GM21423 (cell line): Measurements from ENCODE around the gene CTTN.
"Not testable (repeated sequence)": the region's sequence is repeated elsewhere in the genome, so short reads cannot be mapped to it uniquely, and the experiment has no call there.

Experiments used
- ATAC-seq: cut with Tn5 transposase; IDR thresholded peaks from one replicate; pipeline ENCODE4 v1.9.1; 2021; ENCODE audit warnings: mild to moderate bottlenecking, moderate library complexity; ENCODE audit not compliant: unreplicated experiment

CTTN gene

GRCh38 chr11:70407814-70408213 is 9.5 kb downstream of the CTTN start:
- no peak for ATAC-seq

- ATAC-seq, result not testable (repeated sequence)
Measured at GRCh38 chr11:70408326-70408725, 10.0 kb downstream of the CTTN start.

GRCh38 chr11:70409437-70409836 is 11.1 kb downstream of the CTTN start:
- ATAC-seq, result no peak

GRCh38 chr11:70409871-70410270 is 11.5 kb downstream of the CTTN start:
- ATAC-seq, result no peak

DNA sequence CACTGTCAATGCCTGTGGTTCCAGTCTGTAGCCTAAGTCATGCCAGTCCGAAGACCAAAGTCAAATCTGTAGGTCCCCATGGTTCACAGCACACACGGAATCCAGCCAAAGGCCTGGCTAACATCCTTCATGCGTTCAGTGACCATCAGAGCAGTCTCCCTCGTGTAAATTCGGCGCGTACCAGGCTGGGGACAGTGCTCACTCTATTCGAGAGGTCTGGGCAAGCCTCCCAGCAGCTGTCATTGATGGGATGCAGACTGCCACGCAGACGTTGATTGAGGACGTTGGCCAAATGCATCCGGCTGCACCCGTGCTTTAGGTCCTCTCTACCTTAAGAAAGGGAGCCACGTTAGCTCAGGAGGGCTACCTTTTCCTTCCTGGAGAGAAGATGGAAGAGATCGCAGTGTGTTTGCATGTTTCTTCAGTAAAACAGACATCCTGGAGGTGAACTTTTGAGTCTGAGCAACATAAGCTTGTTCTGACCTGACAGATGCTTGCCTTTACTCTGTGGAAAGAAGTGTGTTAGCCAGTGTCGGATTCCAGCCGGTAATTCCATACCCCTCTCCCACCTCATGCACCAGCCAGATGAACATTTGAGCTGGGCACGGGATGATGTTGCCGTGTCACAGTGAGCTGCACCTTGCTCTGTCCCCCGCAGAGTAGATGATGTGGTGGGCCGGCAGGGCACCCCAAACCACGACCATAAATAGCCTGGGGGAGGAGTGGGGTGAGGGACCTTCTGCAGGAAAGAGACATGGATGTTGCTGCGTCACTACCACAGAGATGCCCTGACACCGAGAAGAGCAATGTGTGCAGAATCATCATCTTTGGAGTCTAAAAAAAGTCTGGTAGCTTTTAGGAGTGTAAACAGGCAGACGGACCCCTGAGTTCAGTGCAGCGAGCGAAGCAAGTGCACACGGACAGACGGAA is 12.2 kb downstream of the CTTN start:
- ATAC-seq, result no peak

- ATAC-seq, result no peak
Measured at GRCh38 chr11:70411713-70412452, 13.6 kb downstream of the CTTN start.

DNA sequence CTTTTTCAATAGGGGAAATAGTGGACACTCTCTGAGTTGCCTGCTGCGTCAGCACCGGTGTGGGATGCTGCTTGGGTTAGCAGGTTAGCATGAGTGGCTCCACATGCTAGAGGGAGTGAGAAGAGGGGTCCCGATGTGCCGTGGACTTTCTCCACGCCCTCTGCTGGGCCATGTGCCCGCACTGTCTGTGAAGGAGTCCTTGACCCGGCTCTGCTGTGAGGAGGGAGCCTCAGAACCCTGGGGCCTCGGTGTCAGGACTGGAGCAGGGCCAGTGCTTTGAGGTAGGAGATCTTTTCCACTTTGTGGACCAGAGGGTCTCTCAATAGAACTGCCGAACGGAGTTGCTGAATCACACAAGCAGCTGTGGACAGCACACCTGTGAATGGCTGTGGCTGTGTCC is 14.8 kb downstream of the CTTN start:
- ATAC-seq, result no peak

DNA sequence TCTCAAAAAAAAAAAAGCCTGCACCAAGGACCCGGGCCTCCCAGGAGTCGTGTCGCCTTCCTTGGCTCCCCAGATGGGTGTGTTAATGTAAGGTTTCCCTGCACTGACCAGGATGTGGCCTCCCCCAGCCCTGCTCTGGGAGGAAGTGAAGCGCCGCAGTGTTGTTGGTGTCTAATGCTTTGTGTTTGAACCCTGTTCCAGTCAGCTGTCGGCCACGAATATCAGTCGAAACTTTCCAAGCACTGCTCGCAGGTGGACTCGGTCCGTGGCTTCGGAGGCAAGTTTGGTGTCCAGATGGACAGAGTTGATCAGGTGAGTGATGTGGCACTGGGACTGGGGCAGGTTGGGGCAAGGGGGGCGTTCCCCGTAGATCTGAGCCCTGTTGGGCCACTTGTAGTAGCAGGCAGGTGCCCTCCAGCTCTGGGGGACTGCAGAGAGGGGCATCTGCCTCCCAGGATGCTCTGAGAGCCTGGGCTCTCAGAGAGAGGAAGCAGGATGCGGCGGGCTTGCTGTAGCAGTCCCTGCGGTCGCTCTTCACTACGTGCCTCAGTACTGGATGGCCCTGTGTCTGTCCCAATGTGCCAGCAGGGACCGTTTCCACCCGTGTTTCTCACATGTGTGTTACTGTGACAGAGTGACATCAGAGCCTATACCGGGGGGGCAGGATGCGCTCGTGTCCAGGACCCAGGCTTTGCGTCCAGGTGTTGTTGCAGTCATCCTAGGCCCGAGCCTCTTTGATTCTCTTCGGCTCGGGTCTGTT is 16.2 kb downstream of the CTTN start:
- ATAC-seq, result no peak

- ATAC-seq, result no peak
Measured at GRCh38 chr11:70415191-70415590, 16.9 kb downstream of the CTTN start.

GRCh38 chr11:70415642-70416395 is 17.5 kb downstream of the CTTN start:
- ATAC-seq, result no peak

DNA sequence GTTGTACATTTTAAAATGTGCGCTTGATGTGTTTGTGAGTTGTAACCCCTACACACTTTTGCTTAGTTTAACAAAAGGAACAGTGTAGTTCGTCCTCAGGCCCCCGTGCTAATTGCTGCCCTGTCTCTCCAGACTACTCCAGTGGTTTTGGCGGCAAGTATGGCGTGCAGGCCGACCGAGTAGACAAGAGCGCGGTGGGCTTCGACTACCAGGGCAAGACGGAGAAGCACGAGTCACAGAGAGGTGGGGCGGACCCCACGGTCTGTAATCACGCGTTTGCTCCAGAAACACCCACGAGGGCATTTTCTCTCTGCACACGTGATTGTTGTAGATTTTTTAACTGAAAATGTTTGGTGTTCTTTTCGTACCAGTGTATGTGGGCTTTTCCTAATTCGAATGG is 18.6 kb downstream of the CTTN start:
- no peak for ATAC-seq

DNA sequence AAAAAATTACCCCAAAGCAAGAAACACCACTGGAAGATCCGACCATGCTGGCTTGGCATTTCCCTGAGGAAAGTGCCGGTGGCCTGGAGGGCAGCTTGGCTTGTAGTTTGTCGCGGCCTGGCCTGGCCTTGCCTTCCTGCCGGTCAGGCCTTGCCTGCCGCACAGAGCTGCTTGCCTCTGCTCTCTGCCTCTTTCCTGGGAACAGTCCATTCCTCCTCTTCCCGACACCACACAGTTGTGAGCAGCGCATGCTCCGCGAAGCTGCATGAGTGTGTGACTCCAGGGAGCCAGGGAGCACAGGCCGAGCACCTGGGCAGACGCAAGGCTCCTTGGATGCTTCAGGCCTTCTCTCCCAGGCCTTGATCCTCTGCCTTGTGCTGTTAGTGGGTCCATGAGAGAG is 19.8 kb downstream of the CTTN start:
- no peak for ATAC-seq

DNA sequence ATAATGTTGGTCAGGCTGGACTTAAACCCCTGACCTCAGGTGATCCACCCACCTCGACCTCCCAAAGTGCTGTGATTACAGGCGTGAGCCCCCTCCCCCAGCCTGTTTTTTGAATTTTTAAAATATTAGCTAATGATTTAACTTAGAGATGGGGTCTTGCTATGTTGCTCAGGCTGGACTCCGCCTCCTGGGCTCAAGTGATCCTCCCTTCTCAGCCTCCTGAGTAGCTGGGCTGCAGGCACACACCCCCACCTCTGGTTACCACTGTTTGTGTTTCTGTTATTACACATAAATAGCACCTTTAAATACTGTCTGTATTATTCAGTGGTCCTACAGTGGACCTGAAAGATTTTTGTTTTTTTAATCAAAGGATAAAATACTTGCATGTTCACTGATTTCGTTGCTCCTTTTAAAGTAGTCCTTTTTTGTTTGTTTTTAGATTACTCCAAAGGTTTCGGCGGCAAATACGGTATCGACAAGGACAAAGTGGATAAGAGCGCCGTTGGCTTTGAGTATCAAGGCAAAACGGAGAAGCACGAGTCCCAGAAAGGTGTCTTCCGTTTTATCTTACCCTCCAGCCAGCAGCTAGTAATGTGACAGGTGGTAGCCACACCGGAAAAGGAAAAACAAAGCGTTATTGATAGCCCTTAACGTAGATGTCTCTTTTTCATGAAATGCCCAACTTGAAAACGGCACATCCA is 21.1 kb downstream of the CTTN start:
- ATAC-seq, result no peak

DNA sequence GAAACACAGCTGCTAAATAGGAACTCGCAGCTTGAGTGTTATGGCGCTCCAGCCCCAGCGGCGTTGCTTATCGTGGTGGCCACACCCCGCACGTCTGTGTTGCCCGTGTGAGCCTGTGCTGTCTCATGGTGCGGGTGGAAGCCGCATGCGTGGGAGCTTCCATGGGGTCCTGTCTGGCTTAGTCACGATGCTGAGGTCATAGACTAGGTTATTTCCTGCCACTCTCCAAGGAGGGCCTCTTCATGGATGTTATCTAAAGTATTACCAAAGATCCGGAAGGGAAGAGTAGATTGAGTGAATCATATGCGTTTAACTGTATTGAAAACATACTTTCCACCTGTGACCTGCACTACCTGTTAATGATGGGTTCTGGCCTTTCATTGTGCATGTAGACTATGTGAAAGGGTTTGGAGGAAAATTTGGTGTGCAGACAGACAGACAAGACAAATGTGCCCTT is 21.7 kb downstream of the CTTN start:
- ATAC-seq, result no peak

GRCh38 chr11:70420496-70420895 is 22.2 kb downstream of the CTTN start:
- no peak for ATAC-seq

GRCh38 chr11:70421123-70421522 is 22.8 kb downstream of the CTTN start:
- no peak for ATAC-seq

GRCh38 chr11:70422692-70423522 is 24.6 kb downstream of the CTTN start:
- ATAC-seq, result no peak

DNA sequence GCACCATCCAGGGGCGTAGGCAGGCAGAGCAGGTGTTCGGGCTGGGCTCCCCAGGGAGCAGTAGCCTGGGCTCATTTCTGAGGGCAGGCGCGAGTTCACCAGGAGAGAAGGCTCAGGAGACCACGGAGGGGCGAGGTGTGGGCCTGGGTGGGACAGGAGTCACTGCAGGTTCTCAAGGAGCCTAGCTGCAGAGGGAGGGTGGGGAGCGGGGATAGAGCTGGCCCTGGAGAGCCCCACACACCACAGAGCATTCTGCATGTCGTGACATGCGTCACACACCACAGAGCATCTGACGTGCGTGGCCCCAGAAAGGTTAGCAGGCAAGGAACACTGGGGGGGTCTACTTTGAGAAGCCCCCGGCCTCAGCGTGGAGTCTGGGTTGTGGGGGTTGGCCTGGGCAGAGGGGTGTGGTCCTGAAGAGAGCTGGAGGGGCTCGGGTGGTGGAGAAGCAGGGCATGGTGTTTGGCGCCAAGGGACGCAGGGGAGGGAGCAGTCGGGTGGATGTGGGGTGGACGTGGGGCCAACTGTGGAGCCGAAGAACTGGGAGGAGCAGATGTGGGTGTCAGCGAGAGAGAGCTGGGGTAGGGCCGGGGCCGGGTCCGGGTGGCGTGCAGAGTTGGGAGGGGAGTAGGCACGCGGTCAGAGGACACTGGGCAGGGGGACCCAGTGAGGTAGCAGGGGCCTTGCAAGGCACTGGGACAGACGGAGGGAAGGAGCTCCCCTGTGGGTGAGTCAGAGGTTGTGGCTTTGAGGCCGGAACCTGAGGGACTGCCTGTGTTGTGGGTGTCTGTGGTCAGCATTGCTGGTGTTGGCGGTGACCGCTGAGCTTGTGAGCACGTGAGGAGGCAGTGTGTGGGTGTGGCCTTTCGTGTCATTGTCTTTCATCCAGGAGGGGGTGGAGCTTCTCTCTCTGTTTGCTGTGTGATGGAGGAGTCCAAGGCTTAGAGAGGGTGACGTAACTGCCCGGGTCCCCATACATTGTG is 25.5 kb downstream of the CTTN start:
- ATAC-seq, result no peak
